GM03348 (cell line): Measurements from ENCODE around the gene ENDOD1.
A peak's percentile ranks its signal among the peaks of the same experiment; 100 is the strongest.

Source experiments
- DNase-seq: peaks from one replicate; pipeline ENCODE4 v3.0.0; 2012; ENCODE audit warnings: low spot score

Gene ENDOD1

GRCh38 chr11:95144313-95145235, 54.9 kb downstream of the ENDOD1 start:
- no peak for DNase-seq

DNA sequence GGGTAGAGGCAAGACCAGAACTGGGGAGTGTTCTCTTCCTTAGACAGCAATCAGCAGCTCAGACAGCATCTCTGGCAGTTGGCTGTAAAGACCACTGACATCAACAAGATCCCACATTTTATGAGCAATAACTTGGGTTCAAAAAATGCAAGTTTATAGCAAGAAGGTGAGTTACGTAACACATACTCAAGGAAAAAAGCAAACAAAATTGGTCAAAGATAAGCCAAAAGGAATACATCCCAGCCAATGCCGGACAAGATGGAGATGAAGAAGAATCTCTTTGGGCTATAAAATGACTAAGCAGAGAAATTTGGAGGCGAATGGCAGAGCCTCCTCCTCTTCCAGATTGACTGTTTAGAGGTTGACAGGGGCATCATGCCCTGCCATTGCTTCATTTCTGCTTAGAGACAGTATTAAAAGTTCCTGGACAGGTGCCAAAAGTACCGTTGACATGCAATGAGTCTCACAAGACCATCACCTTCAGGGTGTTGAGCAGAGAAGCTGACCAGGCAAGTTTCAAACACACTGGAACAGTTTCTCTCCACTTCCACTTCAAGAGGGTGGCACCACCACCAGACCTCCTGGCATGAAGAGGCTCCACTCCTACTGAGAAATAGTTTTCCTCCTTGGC, 55.9 kb downstream of the ENDOD1 start:
- no peak for DNase-seq

DNA sequence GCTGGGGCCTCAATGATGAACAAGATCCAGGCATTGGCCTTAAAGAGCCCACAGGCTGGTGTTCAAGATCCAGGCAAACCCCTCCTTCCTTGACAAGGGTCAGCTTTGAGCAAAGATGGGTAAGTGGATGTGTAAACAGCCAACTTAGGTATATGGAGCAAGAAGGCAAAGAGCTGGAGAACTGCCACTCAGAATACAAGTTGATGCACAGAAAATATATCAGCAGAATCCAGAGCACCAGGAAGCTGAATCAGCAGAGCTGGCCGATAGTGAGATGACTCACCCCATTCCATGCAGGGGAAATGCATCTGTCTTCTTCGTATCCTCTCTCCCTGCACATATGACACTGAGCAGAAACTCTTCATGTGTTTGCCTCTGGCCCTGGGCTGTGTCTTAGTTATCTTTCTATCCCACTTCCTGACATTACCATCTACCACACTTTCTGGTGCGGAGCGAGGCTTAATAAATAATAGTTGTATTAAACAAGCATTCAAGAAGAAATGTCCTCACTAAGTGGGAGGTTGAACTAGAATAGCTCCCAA, 57.8 kb downstream of the ENDOD1 start:
- DNase-seq: peak; percentile 86

DNA sequence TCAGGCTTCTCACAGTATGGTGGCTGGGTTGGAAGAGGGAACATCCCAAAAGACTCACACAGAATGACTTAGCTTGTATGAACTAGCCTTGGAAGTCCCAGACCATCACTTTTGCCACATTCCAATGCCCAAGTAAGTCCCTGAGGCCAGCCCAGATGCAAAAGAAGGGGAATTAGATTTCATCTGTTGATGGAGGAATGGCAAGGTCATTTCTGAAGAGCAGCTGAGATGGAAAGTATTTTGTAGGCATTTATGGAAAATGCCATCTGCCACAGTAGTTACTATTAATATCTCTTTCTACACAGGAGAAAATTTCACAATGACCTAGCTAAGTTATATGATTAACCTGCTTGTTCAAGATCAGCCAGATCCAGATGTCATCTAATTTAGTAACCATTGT, 58.8 kb downstream of the ENDOD1 start:
- no peak for DNase-seq

DNA sequence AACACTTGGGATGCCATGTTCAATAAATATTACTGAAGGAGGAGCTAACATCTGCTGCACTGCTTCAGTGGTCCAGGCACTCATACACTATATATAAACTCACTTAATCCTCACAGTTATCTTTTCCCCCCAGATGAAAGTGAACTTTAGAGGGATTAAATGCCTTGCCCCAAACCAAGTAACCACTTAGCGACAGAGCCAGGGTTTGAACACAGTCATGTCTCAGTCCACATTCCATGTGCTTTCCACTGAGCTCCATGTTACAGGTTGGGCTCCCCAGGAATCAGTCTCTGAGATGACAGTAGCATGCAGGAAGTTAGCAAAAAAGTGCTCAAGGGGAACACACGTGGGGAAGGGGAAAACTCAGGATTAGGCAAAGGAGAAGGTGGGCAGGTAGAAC, 59.3 kb downstream of the ENDOD1 start:
- no peak for DNase-seq

GRCh38 chr11:95149651-95150364, 60.2 kb downstream of the ENDOD1 start:
- no peak for DNase-seq

- DNase-seq: peak; percentile 94
Measured at GRCh38 chr11:95150956-95151684, 61.5 kb downstream of the ENDOD1 start.

- DNase-seq: no peak
Measured at GRCh38 chr11:95152876-95153856, 63.5 kb downstream of the ENDOD1 start.

GRCh38 chr11:95153857-95154246, 64.2 kb downstream of the ENDOD1 start:
- no peak for DNase-seq

DNA sequence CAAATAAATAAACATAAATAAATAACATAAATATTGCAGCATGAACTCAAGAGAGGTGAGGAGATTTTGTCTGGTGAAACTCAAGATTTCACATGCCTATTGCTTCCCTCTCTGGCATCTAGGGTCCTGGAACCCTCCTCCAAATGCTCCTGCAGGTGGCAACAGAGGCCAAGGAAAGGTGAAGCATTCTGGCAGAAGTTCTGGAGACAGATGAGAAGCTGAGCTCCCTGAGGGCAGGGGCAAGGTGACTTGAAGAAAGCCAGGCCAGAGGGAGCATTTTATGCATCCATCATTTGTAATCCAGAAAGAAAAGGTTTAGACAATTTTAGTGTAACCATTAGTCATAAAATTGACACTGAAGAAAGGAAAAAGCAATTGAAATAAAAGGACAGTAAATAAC, 64.9 kb downstream of the ENDOD1 start:
- peak; percentile 64 for DNase-seq

- no peak for DNase-seq
Measured at GRCh38 chr11:95155385-95155784, 65.7 kb downstream of the ENDOD1 start.

GRCh38 chr11:95156133-95156721, 66.6 kb downstream of the ENDOD1 start:
- DNase-seq: no peak

GRCh38 chr11:95156916-95157541, 67.4 kb downstream of the ENDOD1 start:
- DNase-seq: no peak

- no peak for DNase-seq
Measured at GRCh38 chr11:95157824-95158223, 68.2 kb downstream of the ENDOD1 start.

DNA sequence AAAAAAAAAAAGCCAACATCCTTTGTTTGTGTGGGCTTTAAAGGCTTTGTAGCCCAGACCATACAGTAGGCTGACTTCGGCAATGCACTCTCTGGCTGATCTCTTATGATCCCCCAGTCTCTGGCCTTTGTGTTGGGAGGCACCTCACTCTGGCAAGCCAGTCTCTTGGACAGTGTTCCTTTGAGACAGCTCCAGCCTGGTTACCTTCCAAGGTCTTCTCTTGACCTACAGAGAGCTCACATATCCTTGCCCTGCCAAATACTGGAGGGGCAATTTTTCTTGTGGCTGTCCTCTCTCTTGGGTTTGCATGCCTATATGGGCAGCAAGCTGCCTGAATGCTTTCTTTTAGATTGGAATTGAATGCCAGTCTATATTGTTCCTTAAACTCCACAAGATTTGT, 71.6 kb downstream of the ENDOD1 start:
- DNase-seq: no peak

DNA sequence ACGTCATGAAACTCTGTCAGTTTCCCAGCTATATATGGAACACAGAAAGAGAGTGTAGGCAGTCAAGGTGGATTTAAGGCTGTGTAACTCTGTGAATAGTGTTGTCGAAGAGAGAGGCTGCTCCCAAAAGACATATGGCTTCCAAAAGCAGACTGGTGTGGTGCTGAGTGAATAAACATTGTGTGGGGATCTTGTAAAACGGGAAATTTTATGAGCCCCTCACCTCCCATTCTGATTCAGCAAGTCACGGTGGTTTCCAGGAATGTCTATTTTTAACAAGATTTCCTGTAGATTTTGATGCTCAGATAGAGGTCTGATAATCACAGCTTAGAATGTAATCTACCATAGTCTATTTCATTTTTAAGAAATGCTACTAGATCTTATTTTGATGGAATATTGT, 73.5 kb downstream of the ENDOD1 start:
- no peak for DNase-seq

DNA sequence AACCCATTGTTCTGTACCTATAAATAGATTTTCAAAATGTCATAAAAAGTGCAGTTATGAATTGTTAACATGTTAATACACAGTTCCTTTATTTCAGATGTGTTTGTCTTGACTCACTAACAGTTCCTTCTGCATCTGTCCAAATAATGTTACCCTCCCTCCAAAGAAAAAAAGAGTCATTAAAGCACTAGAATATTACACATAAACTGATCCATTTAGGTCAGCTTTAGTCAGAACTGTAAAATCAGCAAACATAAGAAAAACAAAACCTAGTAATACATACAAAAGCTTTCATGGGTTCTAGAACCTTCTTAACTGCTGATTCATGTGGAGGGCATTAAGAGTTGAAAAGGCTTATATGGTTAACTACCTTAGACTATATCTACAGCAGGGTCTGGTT, 76.0 kb downstream of the ENDOD1 start:
- no peak for DNase-seq

GRCh38 chr11:95166781-95167180, 77.1 kb downstream of the ENDOD1 start:
- no peak for DNase-seq

DNA sequence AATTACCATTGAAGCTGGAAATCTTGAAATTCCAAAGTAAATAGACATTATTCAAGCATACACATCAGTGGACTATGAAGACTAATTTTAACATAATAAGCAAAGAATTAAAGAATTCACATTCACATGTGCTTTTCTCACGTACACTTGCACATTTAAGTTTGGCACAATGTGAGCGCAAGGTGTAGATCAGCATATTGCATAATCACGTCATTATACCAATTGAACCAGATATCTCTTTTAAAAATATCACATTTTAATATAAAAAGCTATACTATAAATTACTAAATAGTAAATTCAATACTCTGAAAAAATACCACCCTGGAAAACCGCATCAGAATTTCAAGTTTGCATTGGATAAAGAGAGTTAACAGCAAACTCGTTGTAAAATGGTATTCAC, 80.6 kb downstream of the ENDOD1 start:
- DNase-seq: no peak
